ENCODE results near the gene GVQW3. TPM values are rescaled to one million over a fixed set of nuclear protein-coding genes. Genes with fewer than 3 reads are reported as not detected.

Gene GVQW3
- polyA plus RNA-seq, 1 donor (not counting 4 experiments of a cell fraction or from before 2014, with no cell fraction given) = 0.80 TPM

GRCh38 chr11:76444065-76444383, 62.9 kb downstream of the GVQW3 start:
- H4K20me1 ChIP-seq (ENCODE audit: control insufficient read depth, extremely low read depth, insufficient read depth, low read length) = no peaks in the 10 kb centered on the region
- peak overlapping the region; percentile 94 for H3K27ac ChIP-seq (ENCODE audit: control insufficient read depth, insufficient read depth, low read length)
- peaks cover 13% of the 10 kb centered on the region for H3K4me1 ChIP-seq (ENCODE audit: control insufficient read depth, extremely low read depth, insufficient read depth, low read length)
- no peaks in the 10 kb centered on the region for H3K27me3 ChIP-seq (ENCODE audit: control insufficient read depth, extremely low read depth, insufficient read depth, low read length)
- DNase-seq (ENCODE audit: low read depth, low spot score) (no peak), FAIRE-seq (no peak)
- H3K36me3 ChIP-seq (ENCODE audit: control insufficient read depth in 2 of 2, extremely low read depth in 1 of 2, insufficient read depth in 2 of 2, low read length in 2 of 2) = peaks cover 0 to 4% of the 10 kb centered on the region in 2 experiments
- TF ChIP-seq CTCF (optimal IDR thresholded peaks at IDR 0.05 in 1 of 3, IDR thresholded peaks at IDR 0.05 in 1 of 3, conservative IDR thresholded peaks at IDR 0.05 in 1 of 3; ENCODE audit: extremely low read depth in 1 of 3, insufficient read depth in 2 of 3, low read length in 3 of 3) (no peak), EZH2 (IDR thresholded peaks at IDR 0.05; ENCODE audit: low read length) (no peak)
- H3K4me2 ChIP-seq (ENCODE audit: control insufficient read depth, extremely low read depth, insufficient read depth, low read depth, low read length) = peak overlapping the region; percentile 93
- no peaks in the 10 kb centered on the region for H3K9me3 ChIP-seq (ENCODE audit: control insufficient read depth, low read depth, low read length)
- dilution Hi-C loops (cut with MboI; ENCODE audit: extremely low pct_ligation_motif_present, low sequenced_read_pairs) = no loop called here
- no peaks in the 10 kb centered on the region for H3K9me1 ChIP-seq (ENCODE audit: control insufficient read depth, extremely low read depth, insufficient read depth, low read length)
- H2AFZ ChIP-seq (ENCODE audit: control insufficient read depth, low read length) = peak overlapping the region; percentile 97
- H3K4me3 ChIP-seq (ENCODE audit: control insufficient read depth in 2 of 3, extremely low read depth in 1 of 3, insufficient read depth in 2 of 3, low read depth in 1 of 3, low read length in 3 of 3) = peak overlapping the region; percentile 89 to 95 (median 91)
- peaks cover 36% of the 10 kb centered on the region for H3K79me2 ChIP-seq (ENCODE audit: control insufficient read depth, insufficient read depth, low read length)
- peak overlapping the region; percentile 90 for H3K9ac ChIP-seq (ENCODE audit: control insufficient read depth, extremely low read depth, insufficient read depth, low read length)

- H3K27me3 ChIP-seq (ENCODE audit: control insufficient read depth, extremely low read depth, insufficient read depth, low read length) = no peaks in the 10 kb centered on the region
- TF ChIP-seq EZH2 (IDR thresholded peaks at IDR 0.05; ENCODE audit: low read length) (no peak), CTCF (optimal IDR thresholded peaks at IDR 0.05 in 1 of 3, IDR thresholded peaks at IDR 0.05 in 1 of 3, conservative IDR thresholded peaks at IDR 0.05 in 1 of 3; ENCODE audit: extremely low read depth in 1 of 3, insufficient read depth in 2 of 3, low read length in 3 of 3) (no peak)
- peaks cover 37% of the 10 kb centered on the region for H3K79me2 ChIP-seq (ENCODE audit: control insufficient read depth, insufficient read depth, low read length)
- no peaks in the 10 kb centered on the region for H3K9me1 ChIP-seq (ENCODE audit: control insufficient read depth, extremely low read depth, insufficient read depth, low read length)
- no peaks in the 10 kb centered on the region for H3K9me3 ChIP-seq (ENCODE audit: control insufficient read depth, low read depth, low read length)
- H4K20me1 ChIP-seq (ENCODE audit: control insufficient read depth, extremely low read depth, insufficient read depth, low read length) = no peaks in the 10 kb centered on the region
- peaks cover 13% of the 10 kb centered on the region for H3K4me1 ChIP-seq (ENCODE audit: control insufficient read depth, extremely low read depth, insufficient read depth, low read length)
- H2AFZ ChIP-seq (ENCODE audit: control insufficient read depth, low read length) = peak within 1 kb of the TSS; percentile 97
- peak within 1 kb of the TSS; percentile 94 for H3K27ac ChIP-seq (ENCODE audit: control insufficient read depth, insufficient read depth, low read length)
- peak within 1 kb of the TSS; percentile 89 to 95 (median 91) for H3K4me3 ChIP-seq (ENCODE audit: control insufficient read depth in 2 of 3, extremely low read depth in 1 of 3, insufficient read depth in 2 of 3, low read depth in 1 of 3, low read length in 3 of 3)
- peak within 1 kb of the TSS; percentile 90 for H3K9ac ChIP-seq (ENCODE audit: control insufficient read depth, extremely low read depth, insufficient read depth, low read length)
- FAIRE-seq (peak; percentile 87), DNase-seq (ENCODE audit: low read depth, low spot score) (peak; percentile 97)
- dilution Hi-C loops (cut with MboI; ENCODE audit: extremely low pct_ligation_motif_present, low sequenced_read_pairs) = no loop called here
- H3K36me3 ChIP-seq (ENCODE audit: control insufficient read depth in 2 of 2, extremely low read depth in 1 of 2, insufficient read depth in 2 of 2, low read length in 2 of 2) = peaks cover 0 to 4% of the 10 kb centered on the region in 2 experiments
- H3K4me2 ChIP-seq (ENCODE audit: control insufficient read depth, extremely low read depth, insufficient read depth, low read depth, low read length) = peak within 1 kb of the TSS; percentile 93
Measured at GRCh38 chr11:76444384-76445120, 63.4 kb downstream of the GVQW3 start, which contains the start of gene EMSY. TSS of gene EMSY (plus strand) at chr11:76445018. CDS start at chr11:76446939, 1,921 bp downstream.
